Stimulated activated CD8-positive, alpha-beta memory T cell treated with anti-CD3 and anti-CD28 coated beads, Interleukin-4, amount 100 ng/mL, for 24 hours (primary cell): ENCODE measurements around the gene CHCHD10.
"Not testable (repeated sequence)": the region's sequence is repeated elsewhere in the genome, so short reads cannot be mapped to it uniquely, and the experiment has no call there.

Experiments
- DNase-seq: peaks from one replicate; pipeline ENCODE4 v3.0.0-alpha.2; 2020; ENCODE audit warnings: low read depth

CHCHD10 gene

GRCh38 chr22:23750367-23750713 is 17.4 kb downstream of the CHCHD10 start:
- no peak for DNase-seq

DNA sequence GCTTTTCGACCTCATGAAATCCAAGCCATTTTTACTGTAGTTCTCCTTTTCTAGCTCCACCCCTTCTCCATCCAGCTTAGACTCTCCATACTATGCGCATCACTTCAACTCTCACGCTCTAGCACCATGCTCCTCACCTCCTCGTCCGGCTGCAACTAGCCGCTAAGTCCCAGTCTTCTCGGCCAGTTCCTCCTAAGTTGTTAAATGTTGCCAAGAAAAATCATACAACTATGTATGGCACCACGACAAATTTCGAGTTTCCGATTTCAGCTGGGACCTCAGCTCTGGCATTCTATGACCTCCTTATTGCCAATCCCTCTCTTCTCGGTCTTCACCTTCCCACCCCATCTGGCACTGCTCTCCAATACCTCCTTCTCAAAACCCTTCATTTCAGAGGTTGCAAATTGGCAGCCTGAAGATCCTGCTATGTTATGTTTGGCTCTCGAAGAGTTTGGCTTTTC is 17.9 kb downstream of the CHCHD10 start:
- DNase-seq = no peak

DNA sequence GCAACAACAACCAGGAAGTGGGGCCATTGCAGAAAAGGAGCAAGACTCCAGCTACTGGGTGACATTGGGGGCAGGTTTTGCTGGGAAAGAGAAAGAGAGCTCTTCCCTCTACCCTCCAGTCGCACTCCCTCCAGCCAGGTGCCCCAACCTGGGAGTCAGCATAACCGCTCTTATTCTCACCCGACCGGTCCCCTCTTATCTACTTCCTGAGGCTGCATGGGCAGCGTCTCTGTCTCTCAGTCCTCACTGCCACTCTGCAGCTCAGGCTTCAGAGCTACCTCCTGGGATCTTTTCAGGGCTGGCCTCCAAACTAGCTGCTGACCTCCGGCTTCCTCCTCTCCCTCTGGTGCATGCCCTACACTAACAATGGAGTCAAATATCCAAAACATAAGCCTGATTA is 22.0 kb downstream of the CHCHD10 start:
- no peak for DNase-seq

- DNase-seq = no peak
These were observed 23.3 kb downstream of the CHCHD10 start for GRCh38 chr22:23744485-23744884.

DNA sequence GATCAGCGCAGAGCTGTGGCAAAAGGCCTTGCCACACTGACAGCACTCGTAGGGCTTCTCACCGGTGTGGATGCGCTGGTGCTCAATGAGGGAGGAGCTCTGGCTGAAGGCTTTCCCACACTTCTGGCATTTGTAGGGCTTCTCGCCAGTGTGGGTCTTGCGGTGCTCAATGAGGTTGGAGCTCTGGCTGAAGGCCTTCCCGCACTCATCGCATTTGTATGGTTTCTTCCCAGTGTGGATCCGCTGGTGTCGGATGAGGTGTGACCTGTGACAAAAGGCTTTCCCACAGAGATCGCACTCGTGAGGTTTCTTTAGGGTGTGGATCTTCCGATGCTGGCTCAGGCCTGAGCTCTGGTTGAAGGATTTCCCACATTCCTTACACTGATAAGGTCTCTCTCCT is 23.8 kb downstream of the CHCHD10 start:
- no peak for DNase-seq

GRCh38 chr22:23743303-23743705 is 24.5 kb downstream of the CHCHD10 start:
- DNase-seq = no peak

- no peak for DNase-seq
These were observed 25.1 kb downstream of the CHCHD10 start for GRCh38 chr22:23742505-23743264.

DNA sequence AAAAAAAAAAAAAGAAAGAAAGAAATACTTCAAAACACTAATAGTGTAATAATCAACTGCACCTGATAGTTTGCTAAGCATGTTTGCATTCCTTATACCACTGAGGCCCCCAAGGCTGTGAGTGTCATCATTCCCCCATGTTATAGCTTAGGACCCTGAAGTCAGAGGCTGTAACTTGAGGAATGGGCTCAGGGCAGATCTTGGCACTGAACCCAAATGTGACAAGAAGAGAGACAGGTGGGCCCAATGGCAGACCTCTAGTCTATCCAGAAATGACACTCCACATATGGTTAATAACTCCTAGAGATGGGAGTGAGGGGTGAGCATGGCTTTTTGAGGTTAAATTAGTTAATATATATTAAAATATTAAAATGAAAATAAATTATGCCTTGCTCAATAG is 30.1 kb downstream of the CHCHD10 start:
- DNase-seq = no peak

GRCh38 chr22:23728108-23728507 is 39.7 kb downstream of the CHCHD10 start:
- not testable (repeated sequence) for DNase-seq

DNA sequence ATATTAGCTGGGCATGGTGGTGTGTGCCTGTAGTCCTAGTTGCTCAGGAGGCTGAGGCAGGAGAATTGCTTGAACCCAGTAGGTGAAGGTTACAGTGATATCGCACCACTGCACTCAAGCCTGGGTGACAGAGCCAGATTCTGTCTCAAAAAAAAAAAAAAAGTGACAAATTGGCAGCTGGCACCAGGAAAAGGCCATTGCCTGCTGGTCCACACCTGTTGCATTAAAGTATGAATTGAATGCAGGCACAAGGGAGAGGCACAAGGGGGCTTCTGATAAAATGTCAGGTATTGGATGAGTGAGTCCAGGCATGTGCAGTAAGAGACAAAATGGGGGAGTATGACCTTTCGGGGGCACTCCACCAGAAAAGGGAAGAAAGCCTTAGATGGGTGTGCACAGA is 45.0 kb downstream of the CHCHD10 start:
- no peak for DNase-seq

GRCh38 chr22:23722160-23722559 is 45.6 kb downstream of the CHCHD10 start:
- DNase-seq = no peak

DNA sequence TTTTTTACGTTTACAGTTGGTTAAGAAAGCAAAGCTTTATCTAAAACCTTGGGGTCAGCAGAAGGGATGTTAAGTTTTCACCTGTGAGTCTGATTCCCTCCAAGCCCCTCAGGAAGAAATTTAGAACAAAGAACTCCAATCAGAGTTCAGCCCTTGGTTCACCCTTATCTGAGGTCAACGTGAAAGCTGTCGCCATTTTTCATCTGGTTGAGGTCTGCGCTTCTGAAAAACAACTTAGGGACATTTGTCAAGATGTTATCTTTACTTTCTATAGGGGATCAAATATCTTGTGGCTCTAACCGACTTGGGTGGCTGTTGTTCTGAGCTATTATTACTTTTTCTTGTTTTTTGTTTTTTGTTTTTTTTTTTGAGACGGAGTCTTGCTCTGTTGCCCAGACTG is 46.9 kb downstream of the CHCHD10 start:
- DNase-seq = no peak

GRCh38 chr22:23718371-23719165 is 49.2 kb downstream of the CHCHD10 start:
- no peak for DNase-seq

GRCh38 chr22:23716811-23717801 is 50.7 kb downstream of the CHCHD10 start:
- DNase-seq = peak; percentile 74
